ENCODE measurements around the gene MPPED2. TPM values are rescaled to one million over a fixed set of nuclear protein-coding genes. Genes with fewer than 3 reads are reported as not detected.

Gene MPPED2
- total RNA-seq, 2 donors from 2014 or later = 0.57 to 1.8 TPM

- no peak overlapping the region for H3K9ac ChIP-seq (ENCODE audit: low read depth in 2 of 2, low read length in 2 of 2)
- intact Hi-C loops (cut with DNase I) = no loop called here
Measured at GRCh38 chr11:30462421-30462820, 123.7 kb downstream of the MPPED2 start.

GRCh38 chr11:30459821-30460220, 126.3 kb downstream of the MPPED2 start:
- no peaks in the 10 kb centered on the region for H3K9me3 ChIP-seq
- no peak overlapping the region for H3K27ac ChIP-seq
- H3K27me3 ChIP-seq = no peaks in the 10 kb centered on the region
- no peak overlapping the region for H3K4me3 ChIP-seq
- DNase-seq = no peak
- no peaks in the 10 kb centered on the region for H3K4me1 ChIP-seq
- no peaks in the 10 kb centered on the region for H3K36me3 ChIP-seq
- TF ChIP-seq, protein P1, sequence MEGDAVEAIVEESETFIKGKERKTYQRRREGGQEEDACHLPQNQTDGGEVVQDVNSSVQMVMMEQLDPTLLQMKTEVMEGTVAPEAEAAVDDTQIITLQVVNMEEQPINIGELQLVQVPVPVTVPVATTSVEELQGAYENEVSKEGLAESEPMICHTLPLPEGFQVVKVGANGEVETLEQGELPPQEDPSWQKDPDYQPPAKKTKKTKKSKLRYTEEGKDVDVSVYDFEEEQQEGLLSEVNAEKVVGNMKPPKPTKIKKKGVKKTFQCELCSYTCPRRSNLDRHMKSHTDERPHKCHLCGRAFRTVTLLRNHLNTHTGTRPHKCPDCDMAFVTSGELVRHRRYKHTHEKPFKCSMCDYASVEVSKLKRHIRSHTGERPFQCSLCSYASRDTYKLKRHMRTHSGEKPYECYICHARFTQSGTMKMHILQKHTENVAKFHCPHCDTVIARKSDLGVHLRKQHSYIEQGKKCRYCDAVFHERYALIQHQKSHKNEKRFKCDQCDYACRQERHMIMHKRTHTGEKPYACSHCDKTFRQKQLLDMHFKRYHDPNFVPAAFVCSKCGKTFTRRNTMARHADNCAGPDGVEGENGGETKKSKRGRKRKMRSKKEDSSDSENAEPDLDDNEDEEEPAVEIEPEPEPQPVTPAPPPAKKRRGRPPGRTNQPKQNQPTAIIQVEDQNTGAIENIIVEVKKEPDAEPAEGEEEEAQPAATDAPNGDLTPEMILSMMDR (IDR thresholded peaks at IDR 0.05) = no peak
- H3K9ac ChIP-seq (ENCODE audit: low read depth in 2 of 2, low read length in 2 of 2) = no peak overlapping the region
- intact Hi-C loops (cut with DNase I) = no loop called here

More at GRCh38 chr11:30462421-30462820, 123.7 kb downstream of the MPPED2 start:
- DNase-seq = no peak
- no peaks in the 10 kb centered on the region for H3K36me3 ChIP-seq
- H3K9me3 ChIP-seq = no peaks in the 10 kb centered on the region
- TF ChIP-seq, protein P1 (IDR thresholded peaks at IDR 0.05) = no peak
- no peak overlapping the region for H3K4me3 ChIP-seq
- no peaks in the 10 kb centered on the region for H3K27me3 ChIP-seq
- H3K27ac ChIP-seq = no peak overlapping the region
- H3K4me1 ChIP-seq = no peaks in the 10 kb centered on the region

DNA sequence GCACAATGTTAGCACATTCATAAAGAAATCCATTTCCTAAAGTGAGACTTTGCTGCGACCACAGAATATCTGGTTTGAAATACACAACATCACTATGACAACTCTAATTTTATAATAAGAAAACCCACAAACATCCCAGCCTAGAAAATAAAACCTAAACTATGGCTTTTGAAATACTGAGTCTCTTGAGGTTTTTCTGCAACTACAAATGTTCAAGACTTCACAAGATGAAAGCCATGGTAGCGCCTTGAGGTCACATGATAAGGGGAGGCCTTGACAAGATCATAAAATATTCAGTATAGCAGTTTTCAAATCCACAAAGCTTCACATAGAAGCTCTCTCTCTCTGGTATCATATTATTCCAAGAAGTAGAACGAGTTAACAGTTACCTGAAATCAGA, 126.8 kb downstream of the MPPED2 start:
- Histone ChIP-seq H3K9ac (ENCODE audit: low read depth in 2 of 2, low read length in 2 of 2) (no peak overlapping the region), H3K4me1 (no peaks in the 10 kb centered on the region), H3K4me3 (no peak overlapping the region), H3K27me3 (no peaks in the 10 kb centered on the region), H3K9me3 (no peaks in the 10 kb centered on the region), H3K36me3 (no peaks in the 10 kb centered on the region), H3K27ac (no peak overlapping the region)
- TF ChIP-seq, protein P1 (IDR thresholded peaks at IDR 0.05) = no peak
- intact Hi-C loops (cut with DNase I) = no loop called here
- DNase-seq = no peak

GRCh38 chr11:30458541-30458940, 127.6 kb downstream of the MPPED2 start:
- Histone ChIP-seq H3K4me3 (no peak overlapping the region), H3K36me3 (no peaks in the 10 kb centered on the region), H3K9me3 (no peaks in the 10 kb centered on the region), H3K4me1 (no peaks in the 10 kb centered on the region), H3K9ac (ENCODE audit: low read depth in 2 of 2, low read length in 2 of 2) (no peak overlapping the region), H3K27me3 (no peaks in the 10 kb centered on the region), H3K27ac (no peak overlapping the region)
- TF ChIP-seq, protein P1 (IDR thresholded peaks at IDR 0.05) = no peak
- no peak for DNase-seq
- intact Hi-C loops (cut with DNase I) = no loop called here

DNA sequence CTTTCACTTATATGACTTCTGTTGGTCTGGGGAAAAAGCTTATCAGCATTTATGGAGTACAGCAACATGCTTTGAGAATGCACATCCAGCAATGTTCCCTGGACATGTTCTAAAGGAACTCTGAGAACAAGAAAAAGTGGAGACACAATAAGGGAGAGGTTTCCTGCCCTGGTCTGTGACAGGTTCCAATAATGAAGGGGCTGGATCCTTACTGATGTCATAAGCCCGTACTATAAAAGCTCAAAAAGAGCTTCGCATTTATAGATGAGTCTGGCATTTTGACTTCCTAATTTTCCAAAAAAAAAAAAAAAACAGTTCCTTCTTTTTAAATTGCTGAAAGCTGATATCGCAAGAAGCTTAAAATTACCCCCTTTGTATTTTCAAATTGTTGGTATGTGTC, 129.1 kb downstream of the MPPED2 start:
- H3K36me3 ChIP-seq = no peaks in the 10 kb centered on the region
- no peak overlapping the region for H3K9ac ChIP-seq (ENCODE audit: low read depth in 2 of 2, low read length in 2 of 2)
- no peak overlapping the region for H3K27ac ChIP-seq
- DNase-seq = no peak
- no peak overlapping the region for H3K4me3 ChIP-seq
- intact Hi-C loops (cut with DNase I) = no loop called here
- H3K27me3 ChIP-seq = no peaks in the 10 kb centered on the region
- H3K4me1 ChIP-seq = no peaks in the 10 kb centered on the region
- TF ChIP-seq, protein P1 (IDR thresholded peaks at IDR 0.05) = no peak
- H3K9me3 ChIP-seq = no peaks in the 10 kb centered on the region

DNA sequence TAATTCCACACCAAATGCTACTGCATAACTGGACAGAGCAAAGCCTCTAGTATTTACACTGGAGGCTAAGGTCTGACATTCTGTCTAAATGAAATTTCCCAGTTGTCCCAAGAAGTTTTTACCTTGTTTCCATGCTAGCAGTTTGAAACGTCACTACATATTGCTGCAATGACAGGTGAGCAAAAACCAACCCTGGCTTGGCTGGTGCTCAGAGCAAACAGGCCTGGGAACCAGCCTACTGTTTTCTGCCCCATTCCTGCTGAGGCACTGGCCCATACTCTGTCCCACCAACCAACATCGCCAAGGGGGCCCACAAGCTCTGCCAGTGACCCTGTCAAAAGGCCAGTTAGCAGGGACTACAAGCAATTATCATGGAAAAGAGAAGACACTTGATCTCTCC, 131.1 kb downstream of the MPPED2 start:
- intact Hi-C loops (cut with DNase I) = no loop called here
- no peaks in the 10 kb centered on the region for H3K4me1 ChIP-seq
- H3K27ac ChIP-seq = no peak overlapping the region
- H3K9ac ChIP-seq (ENCODE audit: low read depth in 2 of 2, low read length in 2 of 2) = no peak overlapping the region
- H3K4me3 ChIP-seq = no peak overlapping the region
- no peak for DNase-seq
- no peaks in the 10 kb centered on the region for H3K27me3 ChIP-seq
- H3K9me3 ChIP-seq = no peaks in the 10 kb centered on the region
- TF ChIP-seq, protein P1 (IDR thresholded peaks at IDR 0.05) = no peak
- no peaks in the 10 kb centered on the region for H3K36me3 ChIP-seq
